Measurements from ENCODE around the gene SHTN1.

DNA sequence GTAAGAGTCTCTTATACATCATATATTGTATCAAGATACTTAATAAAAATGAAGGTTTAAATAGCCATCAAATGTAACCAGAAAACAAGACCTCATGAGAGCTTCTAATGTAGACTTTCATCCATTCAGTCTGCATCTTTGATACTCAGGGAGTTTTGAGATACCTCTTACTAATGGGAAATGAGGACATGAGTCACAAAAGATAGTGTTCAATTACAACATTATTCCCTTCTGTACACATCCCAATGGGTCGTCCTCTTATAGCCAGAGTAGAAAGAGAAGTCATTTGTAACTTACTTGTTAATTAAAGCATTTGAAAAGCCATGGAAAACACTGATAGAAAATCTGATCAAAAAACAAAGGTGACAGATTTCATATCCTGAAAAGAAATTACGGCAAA, 19.4 kb downstream of the SHTN1 start:
- TF ChIP-seq EZH2 (IDR thresholded peaks at IDR 0.05; ENCODE audit: borderline replicate concordance, low read depth, low read length, severe bottlenecking) (no peak), POLR2A (IDR thresholded peaks at IDR 0.05; ENCODE audit: low read depth, low read length) (no peak), POLR2AphosphoS5 (IDR thresholded peaks at IDR 0.05; ENCODE audit: insufficient read depth, low read depth, low read length) (no peak), FOS (IDR thresholded peaks at IDR 0.05; ENCODE audit: borderline replicate concordance, insufficient read depth, low read length) (peak; percentile 24)
- TF ChIP-seq, protein P1, sequence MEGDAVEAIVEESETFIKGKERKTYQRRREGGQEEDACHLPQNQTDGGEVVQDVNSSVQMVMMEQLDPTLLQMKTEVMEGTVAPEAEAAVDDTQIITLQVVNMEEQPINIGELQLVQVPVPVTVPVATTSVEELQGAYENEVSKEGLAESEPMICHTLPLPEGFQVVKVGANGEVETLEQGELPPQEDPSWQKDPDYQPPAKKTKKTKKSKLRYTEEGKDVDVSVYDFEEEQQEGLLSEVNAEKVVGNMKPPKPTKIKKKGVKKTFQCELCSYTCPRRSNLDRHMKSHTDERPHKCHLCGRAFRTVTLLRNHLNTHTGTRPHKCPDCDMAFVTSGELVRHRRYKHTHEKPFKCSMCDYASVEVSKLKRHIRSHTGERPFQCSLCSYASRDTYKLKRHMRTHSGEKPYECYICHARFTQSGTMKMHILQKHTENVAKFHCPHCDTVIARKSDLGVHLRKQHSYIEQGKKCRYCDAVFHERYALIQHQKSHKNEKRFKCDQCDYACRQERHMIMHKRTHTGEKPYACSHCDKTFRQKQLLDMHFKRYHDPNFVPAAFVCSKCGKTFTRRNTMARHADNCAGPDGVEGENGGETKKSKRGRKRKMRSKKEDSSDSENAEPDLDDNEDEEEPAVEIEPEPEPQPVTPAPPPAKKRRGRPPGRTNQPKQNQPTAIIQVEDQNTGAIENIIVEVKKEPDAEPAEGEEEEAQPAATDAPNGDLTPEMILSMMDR (IDR thresholded peaks at IDR 0.05; ENCODE audit: extremely low read depth in 1 of 2, insufficient read depth in 1 of 2, low read depth in 1 of 2, low read length in 2 of 2) = no peak
- TF ChIP-seq, protein P2, sequence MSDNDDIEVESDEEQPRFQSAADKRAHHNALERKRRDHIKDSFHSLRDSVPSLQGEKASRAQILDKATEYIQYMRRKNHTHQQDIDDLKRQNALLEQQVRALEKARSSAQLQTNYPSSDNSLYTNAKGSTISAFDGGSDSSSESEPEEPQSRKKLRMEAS (IDR thresholded peaks at IDR 0.05; ENCODE audit: insufficient read depth, insufficient read length) = no peak
